ENCODE data around the gene SDR9C7. TPM values are rescaled to one million over a fixed set of nuclear protein-coding genes. Genes with fewer than 3 reads are reported as not detected.
"Not testable (repeated sequence)": the region's sequence is repeated elsewhere in the genome, so short reads cannot be mapped to it uniquely, and the experiment has no call there.

SDR9C7 gene
- total and polyA plus RNA-seq, 2 experiments from 2014 or later: not detected

DNA sequence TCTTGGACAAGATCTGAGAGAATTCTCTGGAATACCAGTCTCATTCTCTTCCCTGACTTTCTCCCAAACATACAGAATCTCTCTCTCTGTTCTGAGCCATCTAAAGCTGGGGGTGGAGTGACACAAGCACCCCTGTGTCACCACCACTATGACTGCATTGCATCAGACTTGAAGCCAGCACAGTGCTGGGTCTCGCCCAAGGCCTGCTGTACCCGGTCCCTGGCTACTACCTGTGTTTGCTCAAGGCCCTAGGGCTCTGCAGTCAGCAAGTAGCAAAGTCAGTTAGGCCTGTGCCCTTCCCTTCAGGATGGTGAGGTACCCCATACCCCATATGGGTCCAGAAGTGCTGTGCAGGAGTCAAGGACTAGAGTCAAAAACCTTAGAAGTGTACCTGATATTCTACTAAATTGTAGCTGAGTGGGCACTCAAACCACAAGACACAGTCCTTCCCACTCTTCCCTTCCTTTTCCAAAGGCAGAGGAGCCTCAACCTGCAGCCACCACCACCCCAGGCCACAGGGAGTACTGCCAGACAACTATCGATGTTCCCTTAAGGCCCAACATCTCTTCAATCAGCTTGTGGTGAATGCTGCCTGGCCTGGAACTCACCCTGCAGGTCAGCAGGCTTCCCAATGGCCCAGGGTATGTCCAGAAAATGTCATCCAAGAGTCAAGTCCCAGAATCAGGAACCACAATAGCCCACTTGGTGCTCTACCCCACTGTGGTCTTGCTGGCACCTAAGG, 44.4 kb upstream of the SDR9C7 start:
- Mint-ChIP-seq H3K4me3 (no peak overlapping the region), H3K36me3 (ENCODE audit: low read depth) (peaks cover 5% of the 10 kb centered on the region; the same call in 1 of the 3 replicates), H3K27ac (no peak overlapping the region), H3K9me3 (peaks cover 4% of the 10 kb centered on the region; the same call in 1 of the 3 replicates), H3K4me1 (no peaks in the 10 kb centered on the region), H3K27me3 (ENCODE audit: insufficient read depth, low read depth, poor library complexity) (peaks cover 10% of the 10 kb centered on the region)
- Histone ChIP-seq H3K4me3 (no peak overlapping the region), H4K20me1 (replicated peaks; ENCODE audit: insufficient read depth) (no peaks in the 10 kb centered on the region), H2AFZ (no peak overlapping the region), H3K27ac (ENCODE audit: low read depth) (no peak overlapping the region), H3K4me1 (ENCODE audit: insufficient read depth) (no peaks in the 10 kb centered on the region), H3K4me2 (no peak overlapping the region), H3K79me2 (replicated peaks; ENCODE audit: insufficient read depth) (no peaks in the 10 kb centered on the region), H3K36me3 (ENCODE audit: insufficient read depth) (no peaks in the 10 kb centered on the region), H3K9me2 (ENCODE audit: insufficient read depth) (peaks cover 17% of the 10 kb centered on the region), H3K27me3 (ENCODE audit: insufficient read depth) (no peaks in the 10 kb centered on the region), H3F3A (replicated peaks; ENCODE audit: low read depth) (no peaks in the 10 kb centered on the region)
- ATAC-seq: no peak
- no peak for TF ChIP-seq STAT1 (IDR thresholded peaks at IDR 0.05; ENCODE audit: unreplicated experiment)
- no peak for TF ChIP-seq ZNF331 (CRISPR knock-in tag; IDR thresholded peaks at IDR 0.05; ENCODE audit: low read depth)
- TF ChIP-seq, protein P1, sequence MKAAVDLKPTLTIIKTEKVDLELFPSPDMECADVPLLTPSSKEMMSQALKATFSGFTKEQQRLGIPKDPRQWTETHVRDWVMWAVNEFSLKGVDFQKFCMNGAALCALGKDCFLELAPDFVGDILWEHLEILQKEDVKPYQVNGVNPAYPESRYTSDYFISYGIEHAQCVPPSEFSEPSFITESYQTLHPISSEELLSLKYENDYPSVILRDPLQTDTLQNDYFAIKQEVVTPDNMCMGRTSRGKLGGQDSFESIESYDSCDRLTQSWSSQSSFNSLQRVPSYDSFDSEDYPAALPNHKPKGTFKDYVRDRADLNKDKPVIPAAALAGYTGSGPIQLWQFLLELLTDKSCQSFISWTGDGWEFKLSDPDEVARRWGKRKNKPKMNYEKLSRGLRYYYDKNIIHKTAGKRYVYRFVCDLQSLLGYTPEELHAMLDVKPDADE (IDR thresholded peaks at IDR 0.05): no peak
- TF ChIP-seq POLR2AphosphoS5 (IDR thresholded peaks at IDR 0.05; ENCODE audit: low read depth): no peak
- TF ChIP-seq EZH2 (IDR thresholded peaks at IDR 0.05; ENCODE audit: low read depth, unreplicated experiment): no peak
- TF ChIP-seq, protein P2, sequence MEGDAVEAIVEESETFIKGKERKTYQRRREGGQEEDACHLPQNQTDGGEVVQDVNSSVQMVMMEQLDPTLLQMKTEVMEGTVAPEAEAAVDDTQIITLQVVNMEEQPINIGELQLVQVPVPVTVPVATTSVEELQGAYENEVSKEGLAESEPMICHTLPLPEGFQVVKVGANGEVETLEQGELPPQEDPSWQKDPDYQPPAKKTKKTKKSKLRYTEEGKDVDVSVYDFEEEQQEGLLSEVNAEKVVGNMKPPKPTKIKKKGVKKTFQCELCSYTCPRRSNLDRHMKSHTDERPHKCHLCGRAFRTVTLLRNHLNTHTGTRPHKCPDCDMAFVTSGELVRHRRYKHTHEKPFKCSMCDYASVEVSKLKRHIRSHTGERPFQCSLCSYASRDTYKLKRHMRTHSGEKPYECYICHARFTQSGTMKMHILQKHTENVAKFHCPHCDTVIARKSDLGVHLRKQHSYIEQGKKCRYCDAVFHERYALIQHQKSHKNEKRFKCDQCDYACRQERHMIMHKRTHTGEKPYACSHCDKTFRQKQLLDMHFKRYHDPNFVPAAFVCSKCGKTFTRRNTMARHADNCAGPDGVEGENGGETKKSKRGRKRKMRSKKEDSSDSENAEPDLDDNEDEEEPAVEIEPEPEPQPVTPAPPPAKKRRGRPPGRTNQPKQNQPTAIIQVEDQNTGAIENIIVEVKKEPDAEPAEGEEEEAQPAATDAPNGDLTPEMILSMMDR (conservative IDR thresholded peaks at IDR 0.05; ENCODE audit: low read depth in 2 of 2): no peak
- DNase-seq (ENCODE audit: low spot score): no peak

DNA sequence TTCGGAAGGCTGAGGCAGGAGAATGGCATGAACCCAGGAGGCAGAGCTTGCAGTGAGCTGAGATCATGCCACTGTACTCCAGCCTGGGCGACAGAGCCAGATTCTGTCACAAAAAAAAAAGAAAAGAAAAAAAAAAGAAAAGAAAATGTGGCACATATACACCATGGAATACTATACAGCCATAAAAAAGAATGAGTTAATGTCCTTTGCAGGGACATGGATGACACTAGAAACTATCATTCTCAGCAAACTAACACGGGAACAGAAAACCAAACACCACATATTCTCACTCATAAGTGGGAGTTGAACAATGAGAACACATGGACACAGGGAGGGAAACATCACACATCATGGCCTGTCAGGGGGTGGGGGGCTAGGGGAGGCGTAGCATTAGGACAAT, 43.2 kb upstream of the SDR9C7 start:
- H3K27ac ChIP-seq (ENCODE audit: low read depth); H3K27ac Mint-ChIP-seq; H2AFZ ChIP-seq; H3K9me3 Mint-ChIP-seq; ATAC-seq; H3F3A ChIP-seq (replicated peaks; ENCODE audit: low read depth); DNase-seq (ENCODE audit: low spot score); H3K36me3 Mint-ChIP-seq (ENCODE audit: low read depth); H3K4me1 Mint-ChIP-seq; H3K79me2 ChIP-seq (replicated peaks; ENCODE audit: insufficient read depth); H3K4me2 ChIP-seq; H3K27me3 ChIP-seq (ENCODE audit: insufficient read depth); H3K4me3 Mint-ChIP-seq; H3K36me3 ChIP-seq (ENCODE audit: insufficient read depth); H4K20me1 ChIP-seq (replicated peaks; ENCODE audit: insufficient read depth); H3K27me3 Mint-ChIP-seq (ENCODE audit: insufficient read depth, low read depth, poor library complexity); H3K4me3 ChIP-seq; H3K4me1 ChIP-seq (ENCODE audit: insufficient read depth): not testable (repeated sequence)
- H3K9me2 ChIP-seq (ENCODE audit: insufficient read depth): peaks cover 11% of the 10 kb centered on the region

DNA sequence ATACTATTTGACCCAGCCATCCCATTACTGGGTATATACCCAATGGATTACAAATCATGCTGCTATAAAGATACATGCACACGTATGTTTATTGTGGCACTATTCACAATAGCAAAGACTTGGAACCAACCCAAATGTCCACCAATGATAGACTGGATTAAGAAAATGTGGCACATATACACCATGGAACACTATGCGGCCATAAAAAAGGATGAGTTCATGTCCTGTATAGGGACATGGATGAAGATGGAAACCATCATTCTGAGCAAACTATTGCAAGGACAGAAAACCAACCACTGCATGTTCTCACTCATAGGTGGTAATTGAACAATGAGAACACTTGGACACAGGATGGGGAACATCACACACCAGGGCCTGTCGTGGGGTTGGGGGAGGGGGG, 40.0 kb upstream of the SDR9C7 start:
- H3K27ac ChIP-seq (ENCODE audit: low read depth); H3K4me2 ChIP-seq; H3K9me2 ChIP-seq (ENCODE audit: insufficient read depth); H3K27me3 ChIP-seq (ENCODE audit: insufficient read depth); H3K27ac Mint-ChIP-seq; H3K4me3 Mint-ChIP-seq; H3K4me1 ChIP-seq (ENCODE audit: insufficient read depth); H3K79me2 ChIP-seq (replicated peaks; ENCODE audit: insufficient read depth); H3F3A ChIP-seq (replicated peaks; ENCODE audit: low read depth); H3K36me3 Mint-ChIP-seq (ENCODE audit: low read depth); H4K20me1 ChIP-seq (replicated peaks; ENCODE audit: insufficient read depth); H3K4me3 ChIP-seq; H3K27me3 Mint-ChIP-seq (ENCODE audit: insufficient read depth, low read depth, poor library complexity); H3K4me1 Mint-ChIP-seq; H2AFZ ChIP-seq; DNase-seq (ENCODE audit: low spot score); H3K9me3 Mint-ChIP-seq; H3K36me3 ChIP-seq (ENCODE audit: insufficient read depth); ATAC-seq: not testable (repeated sequence)

DNA sequence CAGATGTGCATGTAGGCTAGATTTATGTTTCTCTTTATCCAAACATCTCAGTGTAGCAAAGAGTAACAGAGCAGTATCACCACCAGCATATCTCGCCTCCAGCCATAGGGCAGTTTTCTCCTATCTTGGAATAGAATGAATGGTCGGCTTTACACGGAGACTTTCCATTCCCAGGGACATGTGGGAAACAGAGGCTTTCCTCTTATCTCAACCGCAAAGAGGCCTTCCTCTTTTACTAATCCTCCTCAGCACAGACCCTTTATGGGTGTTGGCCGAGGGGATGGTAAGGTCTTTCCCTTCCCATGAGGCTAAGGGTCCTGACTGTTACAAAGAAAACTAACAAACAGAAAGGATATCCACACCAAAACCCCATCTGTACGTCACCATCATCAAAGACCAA, 34.7 kb upstream of the SDR9C7 start:
- H4K20me1 ChIP-seq (replicated peaks; ENCODE audit: insufficient read depth); DNase-seq (ENCODE audit: low spot score); H3K4me3 ChIP-seq; H3F3A ChIP-seq (replicated peaks; ENCODE audit: low read depth); H3K36me3 ChIP-seq (ENCODE audit: insufficient read depth); H3K27ac Mint-ChIP-seq; H3K79me2 ChIP-seq (replicated peaks; ENCODE audit: insufficient read depth); H3K27ac ChIP-seq (ENCODE audit: low read depth); H2AFZ ChIP-seq; H3K4me3 Mint-ChIP-seq; ATAC-seq; H3K4me1 Mint-ChIP-seq; H3K4me1 ChIP-seq (ENCODE audit: insufficient read depth); H3K27me3 ChIP-seq (ENCODE audit: insufficient read depth); H3K27me3 Mint-ChIP-seq (ENCODE audit: insufficient read depth, low read depth, poor library complexity); H3K9me2 ChIP-seq (ENCODE audit: insufficient read depth); H3K4me2 ChIP-seq: not testable (repeated sequence)
- Mint-ChIP-seq H3K36me3 (ENCODE audit: low read depth) (peaks cover 15% of the 10 kb centered on the region; the same call in 1 of the 3 replicates), H3K9me3 (peaks cover 31% of the 10 kb centered on the region)

DNA sequence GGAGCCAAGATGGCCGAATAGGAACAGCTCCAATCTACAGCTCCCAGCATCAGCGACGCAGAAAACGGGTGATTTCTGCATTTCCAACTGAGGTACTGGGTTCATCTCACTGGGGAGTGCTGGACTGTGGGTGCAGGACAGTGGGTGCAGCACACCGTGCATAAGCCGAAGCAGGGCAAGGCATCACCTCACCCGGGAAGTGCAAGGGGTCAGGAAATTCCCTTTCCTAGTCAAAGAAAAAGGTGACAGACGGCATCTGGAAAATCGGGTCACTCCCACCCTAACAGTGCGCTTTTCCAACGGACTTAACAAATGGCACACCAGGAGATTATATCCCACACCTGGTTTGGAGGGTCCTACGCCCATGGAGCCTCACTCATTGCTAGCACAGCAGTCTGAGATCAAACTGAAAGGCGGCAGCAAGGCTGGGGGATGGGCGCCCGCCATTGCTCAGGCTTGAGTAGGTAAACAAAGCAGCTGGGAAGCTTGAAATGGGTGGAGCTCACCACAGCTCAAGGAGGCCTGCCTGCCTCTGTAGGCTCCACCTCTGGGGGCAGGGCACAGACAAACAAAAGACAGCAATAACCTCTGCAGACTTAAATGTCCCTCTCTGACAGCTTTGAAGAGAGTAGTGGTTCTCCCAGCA, 31.9 kb upstream of the SDR9C7 start:
- not testable (repeated sequence) for H3K4me1 Mint-ChIP-seq; H3K4me2 ChIP-seq; H3K79me2 ChIP-seq (replicated peaks; ENCODE audit: insufficient read depth); H3F3A ChIP-seq (replicated peaks; ENCODE audit: low read depth); H4K20me1 ChIP-seq (replicated peaks; ENCODE audit: insufficient read depth); ATAC-seq; H3K4me1 ChIP-seq (ENCODE audit: insufficient read depth); H3K27me3 ChIP-seq (ENCODE audit: insufficient read depth); H3K27me3 Mint-ChIP-seq (ENCODE audit: insufficient read depth, low read depth, poor library complexity); H3K4me3 Mint-ChIP-seq; H3K9me2 ChIP-seq (ENCODE audit: insufficient read depth); DNase-seq (ENCODE audit: low spot score); H3K4me3 ChIP-seq; H2AFZ ChIP-seq; H3K27ac ChIP-seq (ENCODE audit: low read depth); H3K36me3 ChIP-seq (ENCODE audit: insufficient read depth); H3K27ac Mint-ChIP-seq
- H3K36me3 Mint-ChIP-seq (ENCODE audit: low read depth): peaks cover 24% of the 10 kb centered on the region; the same call in 1 of the 3 replicates
- peaks cover 52% of the 10 kb centered on the region for H3K9me3 Mint-ChIP-seq
